Stimulated activated naive CD4-positive, alpha-beta T cell treated with Interleukin-2 at 50 U/mL for 16 hours (primary cell): Measurements from ENCODE around the gene ART1.
"Not testable (repeated sequence)": the region's sequence is repeated elsewhere in the genome, so short reads cannot be mapped to it uniquely, and the experiment has no call there.

ENCODE experiments used
- DNase-seq: peaks from one replicate; lab custom pipeline; 2025; lab: John Stamatoyannopoulos, UW

ART1 gene

GRCh38 chr11:3644817-3645235, at the start of gene ART1:
Gene ART1, plus strand, starts transcription at chr11:3645128. Its CDS starts 14,086 bp downstream, at chr11:3659214.
- DNase-seq = no peak

- not testable (repeated sequence) for DNase-seq
Measured at GRCh38 chr11:3597743-3598142, 47.2 kb upstream of the ART1 start.

- DNase-seq = not testable (repeated sequence)
Measured at GRCh38 chr11:3600201-3600600, 44.7 kb upstream of the ART1 start.

GRCh38 chr11:3604167-3604566, 40.8 kb upstream of the ART1 start:
- DNase-seq = no peak

GRCh38 chr11:3605283-3605662, 39.7 kb upstream of the ART1 start:
- no peak for DNase-seq

GRCh38 chr11:3605771-3606203, 39.1 kb upstream of the ART1 start:
- no peak for DNase-seq

GRCh38 chr11:3609416-3610265, 35.3 kb upstream of the ART1 start:
- no peak for DNase-seq

- no peak for DNase-seq
Measured at GRCh38 chr11:3610846-3611245, 34.1 kb upstream of the ART1 start.

GRCh38 chr11:3611976-3612678, 32.8 kb upstream of the ART1 start:
- DNase-seq = no peak

- no peak for DNase-seq
Measured at GRCh38 chr11:3613998-3614741, 30.8 kb upstream of the ART1 start.

- peak; percentile 52 for DNase-seq
Measured at GRCh38 chr11:3614742-3615171, 30.2 kb upstream of the ART1 start.

- no peak for DNase-seq
Measured at GRCh38 chr11:3615998-3616397, 28.9 kb upstream of the ART1 start.

- no peak for DNase-seq
Measured at GRCh38 chr11:3616721-3617460, 28.0 kb upstream of the ART1 start.

- no peak for DNase-seq
Measured at GRCh38 chr11:3617990-3618389, 26.9 kb upstream of the ART1 start.

- DNase-seq = no peak
Measured at GRCh38 chr11:3622521-3622920, 22.4 kb upstream of the ART1 start.

GRCh38 chr11:3623121-3623520, 21.8 kb upstream of the ART1 start:
- no peak for DNase-seq

- no peak for DNase-seq
Measured at GRCh38 chr11:3623767-3624458, 21.0 kb upstream of the ART1 start.

GRCh38 chr11:3626250-3626960, 18.5 kb upstream of the ART1 start:
- DNase-seq = no peak

GRCh38 chr11:3627291-3627690, 17.6 kb upstream of the ART1 start:
- no peak for DNase-seq

GRCh38 chr11:3631331-3631730, 13.6 kb upstream of the ART1 start:
- DNase-seq = no peak
